Measurements from ENCODE around the gene ZNF284. TPM values are rescaled to one million over a fixed set of nuclear protein-coding genes. Genes with fewer than 3 reads are reported as not detected.

ZNF284 gene
- total RNA-seq, 1 experiment from 2014 or later, result 2.6 TPM

DNA sequence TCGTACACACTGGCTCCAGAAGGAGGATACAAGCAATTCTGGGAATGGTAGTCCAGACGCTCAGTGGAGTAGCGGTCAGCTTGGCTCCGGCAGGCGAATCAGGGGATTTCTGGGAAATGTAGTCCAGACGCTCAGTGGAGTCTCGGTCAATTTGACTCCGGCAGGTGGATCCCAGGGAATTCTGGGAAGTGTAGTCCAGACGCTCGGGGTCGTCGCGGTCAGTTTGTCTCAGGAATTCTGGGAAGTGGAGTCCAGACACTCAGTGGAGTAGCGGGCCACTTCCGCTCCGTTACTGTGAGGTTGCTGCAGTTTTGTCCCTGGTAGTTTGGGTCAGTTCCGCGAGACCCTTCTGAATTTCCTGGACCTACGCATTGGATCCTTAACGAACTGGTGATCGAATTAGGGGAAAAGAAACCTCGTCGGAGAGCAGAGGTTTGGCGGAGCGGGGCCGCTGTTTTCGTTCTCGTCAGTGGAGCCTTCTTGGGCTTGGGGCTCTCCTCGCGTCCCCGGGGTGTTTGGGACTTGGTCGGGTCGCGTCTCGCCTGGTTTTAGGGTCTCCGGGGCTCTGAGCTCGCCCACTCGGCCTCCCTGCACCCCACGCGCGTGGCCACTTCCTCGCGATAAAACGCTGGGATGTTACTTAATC, 41.3 kb downstream of the ZNF284 start, which contains the start of gene ZNF225:
Gene ZNF225, plus strand, starts transcription at position 262 of the 646 bp plus-strand sequence. CDS start 2,429 bp downstream, outside the sequence.
- H3K36me3 Mint-ChIP-seq (ENCODE audit: insufficient read depth in 1 of 3, low read depth in 3 of 3), result peaks cover 20 to 46% (median 41%) of the 10 kb centered on the region in 3 experiments
- peak within 1 kb of the TSS; percentile 83 for H3K4me2 ChIP-seq (ENCODE audit: insufficient read depth, insufficient read length, low read length)
- no peak within 1 kb of the TSS for H2BK12ac ChIP-seq (ENCODE audit: insufficient read length, low read depth, low read length)
- H3K4me1 ChIP-seq (ENCODE audit: insufficient read depth, low read length), result no peaks in the 10 kb centered on the region
- H2BK120ac ChIP-seq (ENCODE audit: low read depth, low read length, poor library complexity, severe bottlenecking), result peak within 1 kb of the TSS; percentile 10
- H3K56ac ChIP-seq (ENCODE audit: insufficient read length, low read depth, low read length), result no peak within 1 kb of the TSS
- no peaks in the 10 kb centered on the region; the same call in 1 of the 2 replicates for H3K27me3 Mint-ChIP-seq (ENCODE audit: low read depth)
- H3K27ac ChIP-seq (ENCODE audit: insufficient read length, low read depth, low read length), result peak within 1 kb of the TSS; percentile 70
- no peak within 1 kb of the TSS for H2AFZ ChIP-seq (ENCODE audit: low read length)
- H3K27ac Mint-ChIP-seq, result peak within 1 kb of the TSS; percentile 83 to 96 (median 94); a peak in 4 of 7 replicates
- no CpG with 5 or more reads among the region's 44 CpGs for WGBS (ENCODE audit: extremely low coverage, insufficient read length, low lambda C conversion rate)
- TF ChIP-seq, protein P1, sequence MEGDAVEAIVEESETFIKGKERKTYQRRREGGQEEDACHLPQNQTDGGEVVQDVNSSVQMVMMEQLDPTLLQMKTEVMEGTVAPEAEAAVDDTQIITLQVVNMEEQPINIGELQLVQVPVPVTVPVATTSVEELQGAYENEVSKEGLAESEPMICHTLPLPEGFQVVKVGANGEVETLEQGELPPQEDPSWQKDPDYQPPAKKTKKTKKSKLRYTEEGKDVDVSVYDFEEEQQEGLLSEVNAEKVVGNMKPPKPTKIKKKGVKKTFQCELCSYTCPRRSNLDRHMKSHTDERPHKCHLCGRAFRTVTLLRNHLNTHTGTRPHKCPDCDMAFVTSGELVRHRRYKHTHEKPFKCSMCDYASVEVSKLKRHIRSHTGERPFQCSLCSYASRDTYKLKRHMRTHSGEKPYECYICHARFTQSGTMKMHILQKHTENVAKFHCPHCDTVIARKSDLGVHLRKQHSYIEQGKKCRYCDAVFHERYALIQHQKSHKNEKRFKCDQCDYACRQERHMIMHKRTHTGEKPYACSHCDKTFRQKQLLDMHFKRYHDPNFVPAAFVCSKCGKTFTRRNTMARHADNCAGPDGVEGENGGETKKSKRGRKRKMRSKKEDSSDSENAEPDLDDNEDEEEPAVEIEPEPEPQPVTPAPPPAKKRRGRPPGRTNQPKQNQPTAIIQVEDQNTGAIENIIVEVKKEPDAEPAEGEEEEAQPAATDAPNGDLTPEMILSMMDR (conservative IDR thresholded peaks at IDR 0.05), result no peak
- H3K4me1 Mint-ChIP-seq, result peaks cover 5 to 14% of the 10 kb centered on the region in 2 experiments
- peak within 1 kb of the TSS; percentile 69 for H4K5ac ChIP-seq (ENCODE audit: insufficient read length, low read depth, low read length)
- H4K8ac ChIP-seq (replicated peaks; ENCODE audit: insufficient read length, low read depth, low read length), result no peak within 1 kb of the TSS
- no peak within 1 kb of the TSS; the same call in 1 of the 2 replicates for H3K4ac ChIP-seq (ENCODE audit: low read depth, low read length)
- H3K18ac ChIP-seq (ENCODE audit: insufficient read length, low read depth, low read length), result peak within 1 kb of the TSS; percentile 32
- H3K4me3 Mint-ChIP-seq, result peak within 1 kb of the TSS; percentile 94 to 98
- H3K9me3 ChIP-seq (ENCODE audit: control insufficient read depth, low read depth, low read length), result peaks cover 3% of the 10 kb centered on the region
- no peaks in the 10 kb centered on the region for H3K27me3 ChIP-seq (ENCODE audit: insufficient read depth, low read length)
- peaks cover 2% of the 10 kb centered on the region for H3K79me1 ChIP-seq (ENCODE audit: insufficient read depth, low read depth, low read length, poor library complexity, severe bottlenecking)
- H2AK5ac ChIP-seq (ENCODE audit: insufficient read length, low read length), result no peak within 1 kb of the TSS
- H4K91ac ChIP-seq (ENCODE audit: insufficient read length, low read depth, low read length), result no peak within 1 kb of the TSS
- no peaks in the 10 kb centered on the region for H4K20me1 ChIP-seq (ENCODE audit: control insufficient read depth, insufficient read depth, insufficient read length)
- H3T11ph ChIP-seq (ENCODE audit: low read length), result no peak within 1 kb of the TSS
- peak within 1 kb of the TSS; percentile 65; the same call in 1 of the 2 replicates for H3K14ac ChIP-seq (ENCODE audit: insufficient read depth, low read length)
- peak within 1 kb of the TSS; percentile 84 for H3K9ac ChIP-seq (ENCODE audit: extremely low read depth, insufficient read length, low read length)
- DNase-seq, result peak; percentile 99
- no peak within 1 kb of the TSS for H2BK5ac ChIP-seq (ENCODE audit: insufficient read length, low read length)
- no peak within 1 kb of the TSS for H2BK20ac ChIP-seq (ENCODE audit: low read depth, low read length, poor library complexity, severe bottlenecking)
- H3K9me3 Mint-ChIP-seq, result peaks cover 28 to 32% of the 10 kb centered on the region in 2 experiments
- H3K23ac ChIP-seq (ENCODE audit: insufficient read length, low read depth, low read length), result no peak within 1 kb of the TSS
- no peaks in the 10 kb centered on the region for H3K79me2 ChIP-seq (ENCODE audit: insufficient read depth, low read length)
- H2BK15ac ChIP-seq (ENCODE audit: low read depth, low read length), result no peak within 1 kb of the TSS
- no peaks in the 10 kb centered on the region for H3K23me2 ChIP-seq (ENCODE audit: insufficient read length, low read depth, low read length, poor library complexity, severe bottlenecking)

All from H9 (cell line).